BLaER1 treated with 17β-estradiol and CSF1 and Interleukin-3, amounts not matched to agents 10 nM and 100 nM (cell line): ENCODE data around the gene TNNI3.
A peak's percentile ranks its signal among the peaks of the same experiment; 100 is the strongest.
"Not testable (repeated sequence)": the region's sequence is repeated elsewhere in the genome, so short reads cannot be mapped to it uniquely, and the experiment has no call there.

Source experiments
- H3K27ac ChIP-seq, 11 experiments: shearing (Covaris generic); formaldehyde crosslinking; 2 replicates each; pipeline ENCODE4 v1.8.1; 2022
- H3K27me3 ChIP-seq, 11 experiments: shearing (Covaris generic); formaldehyde crosslinking; 2 replicates each; pipeline ENCODE4 v1.8.1; 2022
- H3K36me3 ChIP-seq, 11 experiments: shearing (Covaris generic); formaldehyde crosslinking; 2 replicates each; pipeline ENCODE4 v1.8.1; 2022
- H3K4me1 ChIP-seq, 10 experiments: shearing (Covaris generic); formaldehyde crosslinking; 2 replicates each; pipeline ENCODE4 v1.8.1; 2022
- H3K4me2 ChIP-seq, 11 experiments: shearing (Covaris generic); formaldehyde crosslinking; 2 replicates each; pipeline ENCODE4 v1.8.1; 2022
- H3K4me3 ChIP-seq, 10 experiments: shearing (Covaris generic); formaldehyde crosslinking; 2 replicates each; pipeline ENCODE4 v1.8.1; 2022
- H3K9ac ChIP-seq, 11 experiments: shearing (Covaris generic); formaldehyde crosslinking; 2 replicates each; pipeline ENCODE4 v1.8.1; 2022
- H3K9me3 ChIP-seq, 11 experiments: shearing (Covaris generic); formaldehyde crosslinking; replicated peaks in 1 of 11; 2 replicates each; pipeline ENCODE4 v1.8.1; 2022
- H4K20me1 ChIP-seq, 11 experiments: shearing (Covaris generic); formaldehyde crosslinking; 2 replicates each; pipeline ENCODE4 v1.8.1; 2022
- Cebpa-rat ChIP-seq, 11 experiments: shearing (Covaris generic); IDR thresholded peaks; 2 replicates each; pipeline ENCODE4 v1.8.1; 2022

Gene TNNI3

DNA sequence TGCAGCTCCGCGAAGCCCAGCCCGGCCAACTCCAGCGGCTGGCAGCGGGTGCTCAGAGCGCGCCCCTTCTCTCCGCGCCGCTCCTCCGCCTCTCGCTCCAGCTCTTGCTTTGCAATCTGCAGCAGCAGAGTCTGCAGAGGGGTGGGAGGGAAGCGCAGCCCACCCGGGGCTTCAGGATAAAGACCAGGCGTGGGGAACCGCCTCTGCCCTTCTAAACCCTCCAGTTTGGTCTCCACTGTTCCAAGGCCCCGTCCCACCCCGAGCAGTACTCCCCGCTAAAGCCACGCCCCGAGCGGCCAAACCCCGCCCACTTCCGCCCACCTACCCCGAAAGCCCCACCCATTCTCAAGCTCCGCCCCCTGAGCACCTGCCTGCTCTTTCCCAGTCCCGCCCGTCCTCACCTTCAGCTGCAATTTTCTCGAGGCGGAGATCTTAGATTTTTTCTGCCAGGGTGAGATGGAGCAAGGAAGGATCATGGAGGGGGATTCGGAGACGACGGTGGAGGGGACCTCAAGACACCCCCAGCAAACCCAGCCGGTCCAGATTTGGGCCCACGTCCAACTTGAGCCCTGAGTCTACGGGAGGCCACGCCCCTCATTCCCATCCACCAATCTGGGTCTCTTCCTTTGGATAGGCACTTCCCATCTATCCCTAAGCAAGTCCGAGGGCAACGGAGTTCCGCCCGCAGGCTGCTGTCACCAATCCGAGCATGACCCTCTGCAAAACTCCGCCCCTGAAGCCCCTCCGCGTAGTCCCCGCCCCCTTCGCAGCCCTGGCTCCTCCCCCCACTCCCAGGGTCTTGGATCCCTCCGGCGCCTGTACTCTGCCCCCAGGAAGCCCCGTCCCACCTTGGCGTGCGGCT lies 1.1 kb downstream of the TNNI3 start:
- Histone ChIP-seq H4K20me1 (no peaks in the 10 kb centered on the region; a peak in 2 of 22 replicates), H3K36me3 (no peaks in the 10 kb centered on the region), H3K27me3 (peaks cover 0 to 11% (median 0%) of the 10 kb centered on the region in 11 experiments; a peak in 5 of 22 replicates), H3K4me3 (peak overlapping the region; percentile 35 to 60 (median 46)), H3K4me2 (peak overlapping the region; percentile 80 to 96 (median 87)), H3K4me1 (peaks cover 37 to 81% (median 78%) of the 10 kb centered on the region in 10 experiments), H3K9ac (peak overlapping the region in 6 of 11 experiments; percentile 25 to 43 (median 35); a peak in 7 of 22 replicates), H3K27ac (peak overlapping the region in 6 of 11 experiments; percentile 22 to 48 (median 41); a peak in 5 of 22 replicates), H3K9me3 (peaks cover 0 to 11% (median 8%) of the 10 kb centered on the region in 11 experiments; a peak in 19 of 22 replicates)
- no peak for TF ChIP-seq Cebpa-rat (IDR thresholded peaks at IDR 0.05)

GRCh38 chr19:55155784-55156183 lies 1.7 kb downstream of the TNNI3 start:
- not testable (repeated sequence) for H4K20me1 ChIP-seq, H3K9ac ChIP-seq, H3K36me3 ChIP-seq, H3K27ac ChIP-seq
- Histone ChIP-seq H3K4me2 (peak overlapping the region; percentile 80 to 96 (median 87); a peak in 21 of 22 replicates), H3K4me3 (peak overlapping the region in 2 of 10 experiments; percentile 44 to 48; a peak in 1 of 20 replicates), H3K4me1 (peaks cover 43 to 87% (median 81%) of the 10 kb centered on the region in 10 experiments), H3K9me3 (peaks cover 0 to 14% (median 9%) of the 10 kb centered on the region in 11 experiments; a peak in 19 of 22 replicates), H3K27me3 (peaks cover 0 to 11% (median 0%) of the 10 kb centered on the region in 11 experiments; a peak in 2 of 22 replicates)

DNA sequence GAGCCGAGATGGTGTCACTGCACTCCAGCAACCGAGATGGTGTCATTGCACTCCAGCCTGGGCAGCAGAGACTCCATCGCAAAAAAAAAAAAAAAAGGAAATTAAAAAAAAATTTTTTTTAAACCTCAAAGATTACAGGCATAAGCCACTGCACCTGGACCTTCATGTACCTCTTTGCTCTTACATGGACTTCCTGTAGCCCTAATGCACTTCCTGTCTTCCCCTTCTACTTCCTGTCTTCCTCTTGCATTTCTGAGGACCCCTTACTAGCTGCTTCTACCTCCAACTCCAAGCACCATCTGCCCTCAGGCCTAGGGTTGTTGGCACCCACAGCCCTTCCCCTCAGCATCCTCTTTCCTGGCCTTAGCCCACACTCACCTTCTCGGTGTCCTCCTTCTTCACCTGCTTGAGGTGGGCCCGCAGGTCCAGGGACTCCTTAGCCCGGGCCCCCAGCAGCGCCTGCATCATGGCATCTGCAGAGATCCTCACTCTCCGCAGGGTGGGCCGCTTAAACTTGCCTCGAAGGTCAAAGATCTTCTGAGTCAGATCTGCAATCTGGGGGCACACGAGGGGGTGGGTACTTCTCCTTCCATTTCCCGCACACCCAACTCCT lies 3.8 kb downstream of the TNNI3 start:
- peaks cover 0 to 14% (median 9%) of the 10 kb centered on the region in 11 experiments; a peak in 19 of 22 replicates for H3K9me3 ChIP-seq
- no peak overlapping the region for H3K4me3 ChIP-seq
- peak overlapping the region in 9 of 11 experiments; percentile 40 to 73 (median 58); a peak in 18 of 22 replicates for H3K4me2 ChIP-seq
- no peak overlapping the region for H3K27ac ChIP-seq
- H3K36me3 ChIP-seq, result no peaks in the 10 kb centered on the region
- no peaks in the 10 kb centered on the region for H4K20me1 ChIP-seq
- H3K9ac ChIP-seq, result 0 out of 22 replicates have a peak overlapping the region, but pooled peaks of 1 of the 11 experiments have one; percentile 9
- H3K27me3 ChIP-seq, result peaks cover 0 to 11% (median 0%) of the 10 kb centered on the region in 11 experiments; a peak in 2 of 22 replicates
- H3K4me1 ChIP-seq, result peaks cover 31 to 77% (median 67%) of the 10 kb centered on the region in 10 experiments
- no peak for TF ChIP-seq Cebpa-rat (IDR thresholded peaks at IDR 0.05)

- Histone ChIP-seq H3K27me3 (peaks cover 0 to 11% (median 0%) of the 10 kb centered on the region in 11 experiments; a peak in 2 of 22 replicates), H3K9ac (peak overlapping the region in 1 of 11 experiments; percentile 6; a peak in 1 of 22 replicates), H3K4me1 (peaks cover 24 to 75% (median 64%) of the 10 kb centered on the region in 10 experiments), H3K36me3 (no peaks in the 10 kb centered on the region), H3K4me3 (peak overlapping the region in 2 of 10 experiments; percentile 6 to 36; a peak in 2 of 20 replicates), H3K27ac (peak overlapping the region in 10 of 11 experiments; percentile 1 to 72 (median 42); a peak in 17 of 22 replicates), H3K9me3 (peaks cover 0 to 14% (median 9%) of the 10 kb centered on the region in 11 experiments; a peak in 19 of 22 replicates), H3K4me2 (peak overlapping the region; percentile 6 to 65 (median 56); a peak in 19 of 22 replicates), H4K20me1 (no peaks in the 10 kb centered on the region)
- TF ChIP-seq Cebpa-rat (IDR thresholded peaks at IDR 0.05), result no peak
Measured at GRCh38 chr19:55152017-55152416, 5.5 kb downstream of the TNNI3 start.

DNA sequence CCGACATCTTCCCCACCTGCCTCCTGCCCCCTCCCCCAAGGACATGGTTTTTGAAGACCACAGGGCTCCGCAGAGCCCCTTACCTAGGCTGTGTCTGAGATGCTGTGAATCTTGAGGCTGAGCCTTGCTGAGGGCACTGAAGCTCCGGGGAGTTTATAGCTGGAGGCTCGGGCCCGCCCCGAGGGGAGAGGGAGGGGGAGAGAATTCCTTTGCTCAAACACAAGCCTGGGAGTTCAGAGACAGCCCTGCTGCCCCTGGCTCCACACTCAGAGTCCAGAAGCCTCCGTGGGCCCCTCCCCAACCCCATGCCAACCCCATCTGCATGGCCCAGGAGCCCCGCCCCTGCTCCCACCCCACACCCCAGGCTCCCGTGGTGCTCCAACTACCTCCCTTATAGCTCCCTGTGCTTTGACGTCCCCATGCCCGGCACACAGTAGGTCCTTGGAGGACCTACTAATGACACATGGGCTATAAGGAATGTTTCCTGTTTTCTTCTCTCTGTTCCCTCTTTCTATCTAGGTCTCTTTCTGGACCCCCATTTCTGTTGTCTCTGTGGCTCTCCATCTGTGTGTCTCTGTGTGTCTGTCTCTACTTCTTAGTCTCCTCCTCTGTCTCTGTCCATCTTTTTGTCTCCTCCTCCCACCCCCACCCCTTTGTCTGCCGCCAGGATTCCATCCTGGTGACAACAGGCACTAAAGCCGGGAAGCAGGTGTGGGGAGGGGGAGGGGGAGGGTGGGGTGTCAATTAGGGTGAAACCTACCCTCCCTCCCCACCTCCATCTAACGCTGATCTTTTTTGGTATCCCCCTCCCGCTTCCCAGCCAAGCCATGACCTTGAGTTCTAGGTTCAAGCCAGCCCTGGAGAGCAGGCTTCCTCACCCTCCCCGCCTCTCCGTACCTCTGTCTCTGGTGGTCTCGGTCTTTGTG lies 8.2 kb downstream of the TNNI3 start, which contains the start of gene TNNT1:
Gene TNNT1, minus strand, starts transcription at position 129 of the 926 bp plus-strand sequence. CDS start 2,049 bp downstream, outside the sequence.
- Histone ChIP-seq H3K4me2 (peak within 1 kb of the TSS in 9 of 11 experiments; percentile 32 to 70 (median 53); a peak in 16 of 22 replicates), H3K4me3 (no peak within 1 kb of the TSS), H3K36me3 (no peaks in the 10 kb centered on the region), H3K27me3 (peaks cover 0 to 7% (median 0%) of the 10 kb centered on the region in 11 experiments; a peak in 2 of 22 replicates), H3K9me3 (peaks cover 0 to 14% (median 9%) of the 10 kb centered on the region in 11 experiments; a peak in 19 of 22 replicates), H3K4me1 (peaks cover 29 to 78% (median 68%) of the 10 kb centered on the region in 10 experiments), H4K20me1 (no peaks in the 10 kb centered on the region), H3K9ac (0 out of 22 replicates have a peak within 1 kb of the TSS, but pooled peaks of 1 of the 11 experiments have one; percentile 15), H3K27ac (no peak within 1 kb of the TSS)
- no peak for TF ChIP-seq Cebpa-rat (IDR thresholded peaks at IDR 0.05)

GRCh38 chr19:55147545-55148251 lies 9.8 kb downstream of the TNNI3 start:
- H3K27me3 ChIP-seq, result peaks cover 0 to 13% (median 8%) of the 10 kb centered on the region in 11 experiments; a peak in 8 of 22 replicates
- peaks cover 0 to 14% (median 9%) of the 10 kb centered on the region in 11 experiments; a peak in 19 of 22 replicates for H3K9me3 ChIP-seq
- no peak for TF ChIP-seq Cebpa-rat (IDR thresholded peaks at IDR 0.05)
- no peak overlapping the region for H3K4me3 ChIP-seq
- H3K36me3 ChIP-seq, result peaks cover 0 to 10% (median 0%) of the 10 kb centered on the region in 11 experiments; a peak in 4 of 22 replicates
- H3K4me1 ChIP-seq, result peaks cover 32 to 68% (median 52%) of the 10 kb centered on the region in 10 experiments
- peak overlapping the region in 9 of 11 experiments; percentile 32 to 84 (median 56); a peak in 16 of 22 replicates for H3K4me2 ChIP-seq
- H3K27ac ChIP-seq, result no peak overlapping the region
- no peaks in the 10 kb centered on the region; a peak in 1 of 22 replicates for H4K20me1 ChIP-seq
- H3K9ac ChIP-seq, result 0 out of 22 replicates have a peak overlapping the region, but pooled peaks of 1 of the 11 experiments have one; percentile 15
